Stomach (tissue), 4 donors: ENCODE measurements around the gene CNBP.

Source experiments
- EP300 ChIP-seq: sonication (generic); formaldehyde crosslinking; IDR thresholded peaks from one replicate; pipeline ENCODE4 v1.6.1; 2017; ENCODE audit warnings: antibody characterized with exemption
- POLR2A ChIP-seq, 4 donors: fragments of 450-650 bp; IDR thresholded peaks; one replicate each; pipeline ENCODE4 v1.6.1; 2016; ENCODE audit warnings: antibody characterized with exemption in 4 of 4, control low read depth in 2 of 4, mild to moderate bottlenecking in 1 of 4, moderate library complexity in 1 of 4
- POLR2AphosphoS5 ChIP-seq, 3 donors: sonication (generic); formaldehyde crosslinking; IDR thresholded peaks; one replicate each; pipeline ENCODE4 v1.6.1; 2016; ENCODE audit warnings: antibody characterized with exemption in 3 of 3
- TF ChIP-seq, protein P1 (sequence below), 7 experiments: fragments of 450-650 bp in 4 of 7; fragments of 200-600 bp in 3 of 7; sonication (generic) in 3 of 7; IDR thresholded peaks; one replicate each; pipeline ENCODE4 v1.5.1; 2016 to 2019; ENCODE audit warnings: antibody characterized with exemption in 7 of 7, control low read depth in 2 of 7, mild to moderate bottlenecking in 1 of 7

DNA sequence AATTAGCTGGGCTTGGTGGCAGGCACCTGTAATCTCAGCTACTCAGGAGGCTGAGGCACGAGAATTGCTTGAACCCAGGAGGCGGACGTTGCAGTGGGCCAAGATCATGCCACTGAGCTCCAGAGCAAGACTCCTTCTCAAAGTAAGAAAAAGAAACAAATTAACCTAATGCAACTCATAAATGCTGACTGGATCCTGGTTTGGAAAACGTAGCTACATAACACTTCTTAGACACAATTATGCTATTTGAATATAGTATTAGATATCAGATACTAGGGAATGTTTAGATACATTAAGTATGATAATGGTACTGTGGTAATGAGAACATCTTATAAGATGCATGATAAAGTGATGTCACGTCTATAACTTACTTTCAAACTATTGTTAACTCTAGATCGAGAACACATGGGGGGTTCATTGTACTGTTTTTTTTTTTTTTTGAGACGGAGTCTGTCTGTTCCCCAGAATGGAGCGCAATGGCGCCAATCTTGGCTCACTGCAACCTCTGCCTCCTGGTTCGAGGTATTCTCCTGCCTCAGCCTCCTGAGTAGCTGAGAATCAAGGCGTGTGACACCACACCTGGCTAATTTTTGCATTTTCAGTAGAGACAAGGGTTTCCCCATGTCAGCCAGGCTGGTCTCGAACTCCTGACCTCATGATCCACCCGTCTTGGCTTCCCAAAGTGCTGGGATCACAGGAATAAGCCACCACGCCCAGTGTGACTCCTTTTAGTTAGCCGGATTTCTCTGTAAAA lies 16.9 kb downstream of the CNBP start:
- TF ChIP-seq, protein P1, sequence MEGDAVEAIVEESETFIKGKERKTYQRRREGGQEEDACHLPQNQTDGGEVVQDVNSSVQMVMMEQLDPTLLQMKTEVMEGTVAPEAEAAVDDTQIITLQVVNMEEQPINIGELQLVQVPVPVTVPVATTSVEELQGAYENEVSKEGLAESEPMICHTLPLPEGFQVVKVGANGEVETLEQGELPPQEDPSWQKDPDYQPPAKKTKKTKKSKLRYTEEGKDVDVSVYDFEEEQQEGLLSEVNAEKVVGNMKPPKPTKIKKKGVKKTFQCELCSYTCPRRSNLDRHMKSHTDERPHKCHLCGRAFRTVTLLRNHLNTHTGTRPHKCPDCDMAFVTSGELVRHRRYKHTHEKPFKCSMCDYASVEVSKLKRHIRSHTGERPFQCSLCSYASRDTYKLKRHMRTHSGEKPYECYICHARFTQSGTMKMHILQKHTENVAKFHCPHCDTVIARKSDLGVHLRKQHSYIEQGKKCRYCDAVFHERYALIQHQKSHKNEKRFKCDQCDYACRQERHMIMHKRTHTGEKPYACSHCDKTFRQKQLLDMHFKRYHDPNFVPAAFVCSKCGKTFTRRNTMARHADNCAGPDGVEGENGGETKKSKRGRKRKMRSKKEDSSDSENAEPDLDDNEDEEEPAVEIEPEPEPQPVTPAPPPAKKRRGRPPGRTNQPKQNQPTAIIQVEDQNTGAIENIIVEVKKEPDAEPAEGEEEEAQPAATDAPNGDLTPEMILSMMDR (IDR thresholded peaks at IDR 0.05), result no peak
- peak in 1 of 3 donors; percentile 16 for TF ChIP-seq POLR2AphosphoS5 (IDR thresholded peaks at IDR 0.05)
- no peak for TF ChIP-seq POLR2A (IDR thresholded peaks at IDR 0.05)
- no peak for TF ChIP-seq EP300
